Cerebellar cortex (tissue), 1 donor: ENCODE data around the gene FSCN2.

Experiments used
- DNase-seq: peaks from one replicate; pipeline ENCODE4 v3.0.0-alpha.2; 2015; ENCODE audit warnings: low spot score

FSCN2 gene

GRCh38 chr17:81542431-81543338 is 14.5 kb downstream of the FSCN2 start:
- no peak for DNase-seq

GRCh38 chr17:81543339-81543675 is 15.1 kb downstream of the FSCN2 start:
- peak; percentile 38 for DNase-seq

GRCh38 chr17:81543756-81544155 is 15.6 kb downstream of the FSCN2 start:
- DNase-seq, result no peak

- no peak for DNase-seq
These were observed 16.3 kb downstream of the FSCN2 start for GRCh38 chr17:81544281-81544974.

- no peak for DNase-seq
These were observed 17.2 kb downstream of the FSCN2 start for GRCh38 chr17:81545160-81545949.

- DNase-seq, result no peak
These were observed 18.9 kb downstream of the FSCN2 start for GRCh38 chr17:81546906-81547613.

GRCh38 chr17:81547614-81547982 is 19.4 kb downstream of the FSCN2 start:
- DNase-seq, result no peak

- peak; percentile 51 for DNase-seq
These were observed 20.9 kb downstream of the FSCN2 start for GRCh38 chr17:81549031-81549557.

GRCh38 chr17:81549826-81550225 is 21.6 kb downstream of the FSCN2 start:
- no peak for DNase-seq

- no peak for DNase-seq
These were observed 22.1 kb downstream of the FSCN2 start for GRCh38 chr17:81550285-81550684.

GRCh38 chr17:81550830-81551457 is 22.8 kb downstream of the FSCN2 start:
- no peak for DNase-seq

- no peak for DNase-seq
These were observed 23.5 kb downstream of the FSCN2 start for GRCh38 chr17:81551458-81552243.

- peak; percentile 73 for DNase-seq
These were observed 24.3 kb downstream of the FSCN2 start, which contains the start of gene FAAP100 for GRCh38 chr17:81552244-81553017. Gene FAAP100, minus strand, starts transcription at chr17:81552353. Its CDS starts 23 bp downstream, at chr17:81552330.

- DNase-seq, result peak; percentile 92
These were observed 24.9 kb downstream of the FSCN2 start for GRCh38 chr17:81553018-81553615.

- peak; percentile 66 for DNase-seq
These were observed 25.5 kb downstream of the FSCN2 start for GRCh38 chr17:81553616-81554181.

- no peak for DNase-seq
These were observed 28.1 kb downstream of the FSCN2 start for GRCh38 chr17:81556175-81556691.

- no peak for DNase-seq
These were observed 28.7 kb downstream of the FSCN2 start for GRCh38 chr17:81556863-81557262.
